DMS 273 treated with DMSO at 0.1 percent for 48 hours (cell line): Measurements from ENCODE around the gene TMEM134.

Experiments used
- DNase-seq: peaks from one replicate; lab custom pipeline; 2025; lab: John Stamatoyannopoulos, UW

Gene TMEM134

DNA sequence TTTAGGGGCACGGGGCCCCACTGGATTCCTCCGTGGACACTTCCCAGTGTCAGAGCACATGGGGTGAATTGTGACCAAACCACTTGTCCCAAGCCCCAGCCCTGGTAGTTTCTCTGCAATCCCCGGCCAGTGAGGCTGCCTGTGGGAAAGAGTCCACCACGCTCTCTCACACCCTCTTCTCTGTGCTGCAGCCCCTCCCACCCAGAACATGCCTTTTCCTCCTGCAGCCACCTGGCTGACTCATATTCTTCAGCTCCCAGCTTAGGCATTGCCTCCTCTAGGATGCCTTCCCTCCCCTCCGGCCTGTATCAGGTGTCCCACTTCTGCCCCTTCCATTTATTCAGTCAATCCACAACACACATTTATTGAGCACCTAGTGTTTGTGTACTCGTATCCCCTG, 46.2 kb downstream of the TMEM134 start:
- no peak for DNase-seq

DNA sequence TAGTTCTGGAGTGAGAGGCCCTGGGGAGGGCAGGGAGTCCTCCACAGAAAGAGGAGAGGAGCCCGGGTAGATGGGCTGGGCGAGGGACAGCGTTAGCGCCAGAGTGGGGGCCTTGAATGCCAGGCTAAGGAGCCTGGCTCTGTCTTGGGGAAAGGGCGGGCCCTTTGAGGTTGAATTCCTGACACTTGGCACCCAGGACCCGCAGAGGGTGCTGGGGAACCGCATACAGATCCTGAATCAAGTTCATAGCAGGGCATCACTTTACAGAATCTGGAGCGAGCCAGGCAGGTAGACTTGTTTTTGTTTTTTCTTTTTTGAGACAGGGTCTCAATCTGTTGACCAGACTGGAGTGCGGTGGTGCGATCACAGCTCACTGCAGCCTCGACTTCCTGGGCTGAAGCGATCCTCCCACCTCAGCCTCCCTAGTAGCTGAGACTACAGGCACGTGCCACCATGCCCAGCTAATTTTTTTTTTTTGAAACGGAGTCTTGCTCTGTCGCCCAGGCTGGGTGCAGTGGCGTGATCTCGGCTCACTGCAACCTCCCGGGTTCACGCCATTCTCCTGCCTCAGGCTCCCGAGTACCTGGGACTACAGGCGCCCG, 47.5 kb downstream of the TMEM134 start:
- no peak for DNase-seq

- DNase-seq, result peak; percentile 48
Measured at GRCh38 chr11:67420646-67421429, 48.2 kb downstream of the TMEM134 start.

- no peak for DNase-seq
Measured at GRCh38 chr11:67420147-67420645, 48.9 kb downstream of the TMEM134 start.

GRCh38 chr11:67419325-67420049, 49.6 kb downstream of the TMEM134 start:
- no peak for DNase-seq

- no peak for DNase-seq
Measured at GRCh38 chr11:67418476-67419281, 50.4 kb downstream of the TMEM134 start.

DNA sequence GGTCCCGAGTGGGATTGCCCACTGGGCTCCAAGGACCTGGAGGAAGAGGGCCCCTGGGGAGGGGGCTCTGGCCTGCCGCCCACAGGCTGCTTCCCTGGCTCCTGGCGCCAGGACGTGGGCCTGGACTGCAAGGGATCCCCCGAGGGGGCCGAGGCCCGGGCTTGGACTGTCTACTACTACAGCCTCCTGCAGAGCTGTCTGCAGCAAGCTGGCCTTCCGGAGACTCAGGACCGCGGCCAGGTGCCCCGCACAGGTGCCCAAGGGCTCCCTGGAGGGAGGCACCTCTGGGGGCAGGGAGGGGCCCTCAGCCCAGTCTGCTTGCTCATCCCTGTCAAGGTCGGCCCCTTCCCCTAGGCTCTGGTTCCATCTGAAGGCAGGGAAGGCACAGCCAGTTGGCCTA, 51.6 kb downstream of the TMEM134 start:
- no peak for DNase-seq

- DNase-seq, result no peak
Measured at GRCh38 chr11:67416416-67417335, 52.4 kb downstream of the TMEM134 start.

- no peak for DNase-seq
Measured at GRCh38 chr11:67415501-67416304, 53.3 kb downstream of the TMEM134 start, which contains the start of gene CARNS1. Gene CARNS1, plus strand, starts transcription at chr11:67415678. Its CDS starts 522 bp downstream, at chr11:67416200.

DNA sequence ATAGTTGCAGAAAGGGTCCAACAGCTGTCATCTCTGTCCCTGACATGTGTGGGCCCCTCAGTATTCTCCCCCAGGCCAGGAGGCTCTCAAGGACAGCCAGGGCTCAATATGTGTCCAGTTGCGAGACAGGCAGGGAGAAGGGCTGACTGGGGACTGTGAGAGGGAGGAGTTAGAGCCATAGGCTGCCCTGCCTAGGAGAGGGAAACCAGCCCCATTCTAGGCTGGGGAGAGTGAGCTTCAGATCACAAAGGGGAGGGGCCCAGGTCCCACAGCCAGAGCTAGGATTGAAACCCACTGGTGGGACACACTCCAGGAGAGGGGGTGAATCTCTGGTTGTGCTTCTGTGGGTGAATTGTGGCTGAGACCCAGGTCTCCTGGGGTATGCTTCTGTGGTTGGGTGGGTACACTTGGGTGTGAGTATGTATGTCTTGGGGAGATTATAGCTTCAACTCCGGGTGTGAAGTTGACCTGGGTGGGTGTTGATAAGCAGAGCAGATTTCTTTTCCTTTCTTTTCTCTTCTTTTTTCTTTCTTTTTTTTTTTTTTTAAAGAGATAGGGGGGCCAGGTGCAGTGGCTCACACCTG, 55.7 kb downstream of the TMEM134 start:
- DNase-seq, result no peak

DNA sequence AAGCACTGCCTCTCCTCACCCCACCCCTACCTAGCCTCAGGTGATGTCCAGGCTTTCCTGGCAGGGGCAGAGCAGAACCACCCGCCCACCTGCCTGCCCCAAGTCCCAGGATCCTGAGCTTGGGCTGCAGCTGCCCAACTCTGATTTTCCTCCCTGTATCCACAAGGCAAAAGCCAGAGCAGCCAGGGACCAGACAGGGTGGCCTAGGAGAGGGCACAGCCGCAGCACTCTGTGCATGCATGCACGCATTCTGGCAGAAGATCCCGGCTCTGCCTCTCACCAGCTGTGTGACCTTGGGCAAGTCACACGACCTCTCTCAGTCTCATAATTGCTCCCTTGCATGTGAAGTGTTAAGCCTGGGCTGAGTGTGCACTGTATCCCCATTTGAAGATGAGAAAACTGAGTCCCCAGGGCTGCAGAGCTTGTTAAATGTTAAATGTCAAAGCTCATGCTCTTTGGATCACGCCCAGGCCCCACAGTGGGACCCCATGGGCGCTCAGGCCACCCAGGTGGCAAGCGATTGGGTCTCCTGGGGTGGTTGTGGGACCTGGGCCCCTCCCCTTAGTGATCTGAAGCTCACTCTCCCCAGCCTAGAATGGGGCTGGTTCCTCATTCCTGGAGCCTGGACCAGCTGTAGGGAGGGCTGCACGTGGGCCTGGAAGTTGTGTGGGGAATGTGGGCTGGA, 56.4 kb downstream of the TMEM134 start:
- DNase-seq, result no peak

DNA sequence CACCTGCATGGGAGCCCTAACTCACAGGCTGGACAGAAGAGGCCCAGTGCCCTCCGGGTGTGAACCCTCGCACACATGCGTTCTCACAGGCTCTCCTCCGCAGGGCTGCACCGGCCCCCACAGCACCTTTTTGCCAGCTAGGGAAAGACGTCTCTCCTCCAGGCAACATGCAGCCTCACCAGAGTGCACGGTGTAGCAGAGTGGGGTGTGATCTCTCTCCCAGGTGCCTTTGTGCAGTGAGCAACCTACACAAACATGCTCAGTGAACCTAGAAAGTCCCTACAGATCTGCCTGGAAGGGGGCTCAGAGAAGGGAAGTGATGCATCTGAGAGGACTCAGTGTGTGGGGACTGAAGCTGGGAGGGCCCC, 57.3 kb downstream of the TMEM134 start:
- no peak for DNase-seq
